Liver (tissue), 9 donors: ENCODE measurements around the gene LLGL1. TPM values are rescaled to one million over a fixed set of nuclear protein-coding genes. Genes with fewer than 3 reads are reported as not detected.

Experiments used
- DNase-seq: peaks from one replicate; pipeline ENCODE4 v3.0.0-alpha.2; 2017; ENCODE audit warnings: low spot score
- H3K27ac ChIP-seq, 2 donors: one replicate each; pipeline ENCODE4 v1.7.0; 2013; ENCODE audit warnings: inconsistent platforms in 2 of 2, low read length in 2 of 2, control low read depth in 1 of 2, low read depth in 1 of 2, mild to moderate bottlenecking in 1 of 2
- H3K27me3 ChIP-seq, 4 donors: one replicate each; pipeline versions ENCODE4 v1.6.1 to v1.7.0; 2013; ENCODE audit warnings: low read length in 3 of 4, inconsistent platforms in 1 of 4, mild to moderate bottlenecking in 1 of 4, moderate library complexity in 1 of 4; ENCODE audit not compliant: control insufficient read depth in 4 of 4, insufficient read depth in 4 of 4
- H3K36me3 ChIP-seq, 4 donors: one replicate each; pipeline versions ENCODE4 v1.6.1 to v1.7.0; 2013; ENCODE audit warnings: low read length in 3 of 4, mild to moderate bottlenecking in 3 of 4, low read depth in 1 of 4, moderate library complexity in 1 of 4; ENCODE audit not compliant: control insufficient read depth in 4 of 4, insufficient read depth in 3 of 4
- H3K4me1 ChIP-seq, 4 donors: one replicate each; pipeline versions ENCODE4 v1.6.1 to v1.7.0; 2013; ENCODE audit warnings: low read length in 3 of 4, mild to moderate bottlenecking in 3 of 4, moderate library complexity in 1 of 4; ENCODE audit not compliant: control insufficient read depth in 4 of 4, insufficient read depth in 4 of 4
- H3K4me3 ChIP-seq, 3 donors: one replicate each; pipeline versions ENCODE4 v1.6.1 to v1.7.0; 2013; ENCODE audit warnings: low read length in 3 of 3, control low read depth in 1 of 3, low read depth in 1 of 3, mild to moderate bottlenecking in 1 of 3
- H3K9ac ChIP-seq, 2 donors: one replicate each; pipeline ENCODE4 v1.7.0; 2013; ENCODE audit warnings: low read length in 2 of 2, mild to moderate bottlenecking in 2 of 2, moderate library complexity in 2 of 2, control low read depth in 1 of 2, low read depth in 1 of 2
- H3K9me3 ChIP-seq, 4 donors: one replicate each; pipeline versions ENCODE4 v1.6.1 to v1.7.0; 2013; ENCODE audit warnings: low read length in 3 of 4; ENCODE audit not compliant: control insufficient read depth in 4 of 4
- ATF3 ChIP-seq: IDR thresholded peaks from 2 replicates; pipeline ENCODE4 v1.6.1; 2016; ENCODE audit warnings: antibody characterized with exemption
- EGR1 ChIP-seq, 2 donors: IDR thresholded peaks; 2 replicates each; pipeline ENCODE4 v1.6.1; 2016 to 2018; ENCODE audit warnings: antibody characterized with exemption in 2 of 2, low read depth in 2 of 2
- FOXA1 ChIP-seq: IDR thresholded peaks from 2 replicates; pipeline ENCODE4 v1.6.1; 2016; ENCODE audit warnings: antibody characterized with exemption
- FOXA2 ChIP-seq: IDR thresholded peaks from 2 replicates; pipeline ENCODE4 v1.6.1; 2016; ENCODE audit warnings: antibody characterized with exemption
- GABPA ChIP-seq, 2 donors: IDR thresholded peaks in 1 of 2; conservative IDR thresholded peaks in 1 of 2; 2 replicates each; pipeline ENCODE4 v1.6.1; 2016; ENCODE audit warnings: antibody characterized with exemption in 2 of 2, mild to moderate bottlenecking in 1 of 2, moderate library complexity in 1 of 2
- HNF4A ChIP-seq, 2 donors: conservative IDR thresholded peaks; 2 replicates each; pipeline ENCODE4 v1.6.1; 2016; ENCODE audit warnings: antibody characterized with exemption in 2 of 2, mild to moderate bottlenecking in 2 of 2
- HNF4G ChIP-seq: IDR thresholded peaks from 2 replicates; pipeline ENCODE4 v1.6.1; 2016; ENCODE audit warnings: antibody characterized with exemption
- JUND ChIP-seq, 2 donors: IDR thresholded peaks; 2 replicates each; pipeline ENCODE4 v1.6.1; 2016; ENCODE audit warnings: antibody characterized with exemption in 2 of 2
- MAX ChIP-seq: IDR thresholded peaks from 2 replicates; pipeline ENCODE4 v1.6.1; 2016; ENCODE audit warnings: antibody characterized with exemption
- NR2F2 ChIP-seq: IDR thresholded peaks from 2 replicates; pipeline ENCODE4 v1.6.1; 2016; ENCODE audit warnings: antibody characterized with exemption
- RAD21 ChIP-seq, 2 donors: IDR thresholded peaks; 2 replicates each; pipeline ENCODE4 v1.6.1; 2016; ENCODE audit warnings: antibody characterized with exemption in 2 of 2, mild to moderate bottlenecking in 2 of 2
- RXRA ChIP-seq, 2 donors: IDR thresholded peaks; 2 replicates each; pipeline ENCODE4 v1.6.1; 2017 to 2018; ENCODE audit warnings: antibody characterized with exemption in 2 of 2, mild to moderate bottlenecking in 1 of 2
- SP1 ChIP-seq: IDR thresholded peaks from 2 replicates; pipeline ENCODE4 v1.6.1; 2018; ENCODE audit warnings: antibody characterized with exemption, mild to moderate bottlenecking
- TAF1 ChIP-seq: conservative IDR thresholded peaks from 2 replicates; pipeline ENCODE4 v1.6.1; 2016; ENCODE audit warnings: antibody characterized with exemption, mild to moderate bottlenecking
- YY1 ChIP-seq: IDR thresholded peaks from 2 replicates; pipeline ENCODE4 v1.6.1; 2016; ENCODE audit warnings: antibody characterized with exemption, mild to moderate bottlenecking
- WGBS: extraction: QIAGEN DNeasy Blood & Tissue Kit; methylation state at CpG from one replicate; pipeline ENCODE4 v1.1.7; 2013; 5-methylcytosine and 5-hydroxymethylcytosine counted together
- polyA plus RNA-seq, 2 donors: library from polyadenylated mRNA; stranded (reverse) in 1 of 2; unstranded in 1 of 2; fragments of 200-250 nt in 1 of 2; fragments of >200 nt in 1 of 2; fragmentation: Nextera tagmentation in 1 of 2; extraction: Ambion mirVana in 1 of 2; gene quantifications; one replicate each; pipeline versions ENCODE4 v1.2.1 to v1.2.3, GENCODE V29; 2013 to 2015
- total RNA-seq, 2 donors: library from RNA; depleted of rRNA; stranded (reverse); fragments of >200 nt; gene quantifications; one replicate each; pipeline ENCODE4 v1.2.3, GENCODE V29; 2014
- TF ChIP-seq, protein P1 (sequence below): IDR thresholded peaks from 2 replicates; pipeline ENCODE4 v1.6.1; 2016; ENCODE audit warnings: antibody characterized with exemption
- TF ChIP-seq, protein P2 (sequence below): IDR thresholded peaks from 2 replicates; pipeline ENCODE4 v1.6.1; 2016; ENCODE audit warnings: antibody characterized with exemption, mild to moderate bottlenecking
- TF ChIP-seq, protein P3 (sequence below): fragments of 150-350 bp; IDR thresholded peaks from 2 replicates; pipeline ENCODE4 v1.5.1; 2017; ENCODE audit warnings: improper control_type of control experiment, low read depth, low read length; ENCODE audit not compliant: missing input control
- donor health status: healthy.
- donor health status: healthy.
- donor health status: healthy.
- donor health status: healthy.
- donor health status: healthy.

Gene LLGL1
- total and polyA plus RNA-seq, 4 donors, result 0.39 to 12.0 (median 2.8) TPM

DNA sequence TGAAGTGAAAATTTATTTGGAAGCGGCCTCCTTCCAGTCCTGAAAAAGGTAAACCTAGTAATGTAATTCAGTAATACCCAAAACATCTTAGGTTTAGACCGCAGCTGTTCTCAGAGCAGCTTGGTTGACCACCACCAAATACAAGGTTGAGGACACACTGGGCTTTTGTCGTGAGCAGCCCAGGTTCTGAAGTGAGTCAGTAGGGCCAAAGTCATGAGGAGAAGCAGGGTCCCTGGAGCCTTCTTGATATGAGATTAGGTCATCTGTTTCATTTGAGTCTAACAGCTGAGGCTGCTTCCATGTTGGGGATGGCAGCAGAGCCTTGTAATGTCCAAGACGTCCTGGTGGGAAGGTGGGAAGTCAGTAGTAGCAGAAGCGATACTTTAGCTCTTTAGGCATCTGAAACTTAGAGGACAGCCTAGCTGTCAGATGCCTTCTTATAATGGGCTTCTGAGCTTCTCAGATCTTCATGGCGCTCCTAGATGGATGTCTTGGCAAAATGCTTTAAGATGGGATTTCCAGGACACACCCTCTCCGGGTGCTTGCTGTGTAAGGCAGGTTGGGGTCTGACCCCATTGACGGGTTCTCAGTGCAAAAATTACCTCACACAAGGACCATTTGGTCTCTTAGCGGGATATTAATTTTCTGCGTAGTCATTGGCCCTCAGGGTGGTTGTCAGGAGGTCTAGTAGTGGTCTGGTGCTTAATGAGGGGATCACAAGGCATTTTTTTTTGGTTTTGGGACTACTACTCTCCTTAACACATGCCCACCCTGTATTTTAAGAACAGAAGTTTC is 39.4 kb upstream of the LLGL1 start:
- Histone ChIP-seq H3K9ac (peak overlapping the region; percentile 39 to 45), H3K9me3 (no peaks in the 10 kb centered on the region), H3K27me3 (no peaks in the 10 kb centered on the region), H3K4me3 (peak overlapping the region; percentile 4 to 91 (median 85)), H3K4me1 (peaks cover 30 to 70% (median 62%) of the 10 kb centered on the region in 4 donors), H3K36me3 (peaks cover 0 to 8% (median 0%) of the 10 kb centered on the region in 4 donors), H3K27ac (peak overlapping the region; percentile 17 to 58)
- TF ChIP-seq HNF4A (conservative IDR thresholded peaks at IDR 0.05) (no peak), MAX (no peak), FOXA2 (no peak), SP1 (no peak), NR2F2 (no peak), TAF1 (no peak), GABPA (IDR thresholded peaks at IDR 0.05 in 1 of 2, conservative IDR thresholded peaks at IDR 0.05 in 1 of 2) (no peak), HNF4G (no peak), JUND (IDR thresholded peaks at IDR 0.05) (no peak), FOXA1 (no peak), RAD21 (IDR thresholded peaks at IDR 0.05) (no peak), YY1 (no peak), EGR1 (IDR thresholded peaks at IDR 0.05; ENCODE audit: low read depth in 2 of 2) (no peak), RXRA (IDR thresholded peaks at IDR 0.05) (no peak), ATF3 (no peak)
- TF ChIP-seq, protein P1, sequence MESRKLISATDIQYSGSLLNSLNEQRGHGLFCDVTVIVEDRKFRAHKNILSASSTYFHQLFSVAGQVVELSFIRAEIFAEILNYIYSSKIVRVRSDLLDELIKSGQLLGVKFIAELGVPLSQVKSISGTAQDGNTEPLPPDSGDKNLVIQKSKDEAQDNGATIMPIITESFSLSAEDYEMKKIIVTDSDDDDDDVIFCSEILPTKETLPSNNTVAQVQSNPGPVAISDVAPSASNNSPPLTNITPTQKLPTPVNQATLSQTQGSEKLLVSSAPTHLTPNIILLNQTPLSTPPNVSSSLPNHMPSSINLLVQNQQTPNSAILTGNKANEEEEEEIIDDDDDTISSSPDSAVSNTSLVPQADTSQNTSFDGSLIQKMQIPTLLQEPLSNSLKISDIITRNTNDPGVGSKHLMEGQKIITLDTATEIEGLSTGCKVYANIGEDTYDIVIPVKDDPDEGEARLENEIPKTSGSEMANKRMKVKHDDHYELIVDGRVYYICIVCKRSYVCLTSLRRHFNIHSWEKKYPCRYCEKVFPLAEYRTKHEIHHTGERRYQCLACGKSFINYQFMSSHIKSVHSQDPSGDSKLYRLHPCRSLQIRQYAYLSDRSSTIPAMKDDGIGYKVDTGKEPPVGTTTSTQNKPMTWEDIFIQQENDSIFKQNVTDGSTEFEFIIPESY, result no peak
- TF ChIP-seq, protein P2, sequence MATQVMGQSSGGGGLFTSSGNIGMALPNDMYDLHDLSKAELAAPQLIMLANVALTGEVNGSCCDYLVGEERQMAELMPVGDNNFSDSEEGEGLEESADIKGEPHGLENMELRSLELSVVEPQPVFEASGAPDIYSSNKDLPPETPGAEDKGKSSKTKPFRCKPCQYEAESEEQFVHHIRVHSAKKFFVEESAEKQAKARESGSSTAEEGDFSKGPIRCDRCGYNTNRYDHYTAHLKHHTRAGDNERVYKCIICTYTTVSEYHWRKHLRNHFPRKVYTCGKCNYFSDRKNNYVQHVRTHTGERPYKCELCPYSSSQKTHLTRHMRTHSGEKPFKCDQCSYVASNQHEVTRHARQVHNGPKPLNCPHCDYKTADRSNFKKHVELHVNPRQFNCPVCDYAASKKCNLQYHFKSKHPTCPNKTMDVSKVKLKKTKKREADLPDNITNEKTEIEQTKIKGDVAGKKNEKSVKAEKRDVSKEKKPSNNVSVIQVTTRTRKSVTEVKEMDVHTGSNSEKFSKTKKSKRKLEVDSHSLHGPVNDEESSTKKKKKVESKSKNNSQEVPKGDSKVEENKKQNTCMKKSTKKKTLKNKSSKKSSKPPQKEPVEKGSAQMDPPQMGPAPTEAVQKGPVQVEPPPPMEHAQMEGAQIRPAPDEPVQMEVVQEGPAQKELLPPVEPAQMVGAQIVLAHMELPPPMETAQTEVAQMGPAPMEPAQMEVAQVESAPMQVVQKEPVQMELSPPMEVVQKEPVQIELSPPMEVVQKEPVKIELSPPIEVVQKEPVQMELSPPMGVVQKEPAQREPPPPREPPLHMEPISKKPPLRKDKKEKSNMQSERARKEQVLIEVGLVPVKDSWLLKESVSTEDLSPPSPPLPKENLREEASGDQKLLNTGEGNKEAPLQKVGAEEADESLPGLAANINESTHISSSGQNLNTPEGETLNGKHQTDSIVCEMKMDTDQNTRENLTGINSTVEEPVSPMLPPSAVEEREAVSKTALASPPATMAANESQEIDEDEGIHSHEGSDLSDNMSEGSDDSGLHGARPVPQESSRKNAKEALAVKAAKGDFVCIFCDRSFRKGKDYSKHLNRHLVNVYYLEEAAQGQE, result no peak
- TF ChIP-seq, protein P3, sequence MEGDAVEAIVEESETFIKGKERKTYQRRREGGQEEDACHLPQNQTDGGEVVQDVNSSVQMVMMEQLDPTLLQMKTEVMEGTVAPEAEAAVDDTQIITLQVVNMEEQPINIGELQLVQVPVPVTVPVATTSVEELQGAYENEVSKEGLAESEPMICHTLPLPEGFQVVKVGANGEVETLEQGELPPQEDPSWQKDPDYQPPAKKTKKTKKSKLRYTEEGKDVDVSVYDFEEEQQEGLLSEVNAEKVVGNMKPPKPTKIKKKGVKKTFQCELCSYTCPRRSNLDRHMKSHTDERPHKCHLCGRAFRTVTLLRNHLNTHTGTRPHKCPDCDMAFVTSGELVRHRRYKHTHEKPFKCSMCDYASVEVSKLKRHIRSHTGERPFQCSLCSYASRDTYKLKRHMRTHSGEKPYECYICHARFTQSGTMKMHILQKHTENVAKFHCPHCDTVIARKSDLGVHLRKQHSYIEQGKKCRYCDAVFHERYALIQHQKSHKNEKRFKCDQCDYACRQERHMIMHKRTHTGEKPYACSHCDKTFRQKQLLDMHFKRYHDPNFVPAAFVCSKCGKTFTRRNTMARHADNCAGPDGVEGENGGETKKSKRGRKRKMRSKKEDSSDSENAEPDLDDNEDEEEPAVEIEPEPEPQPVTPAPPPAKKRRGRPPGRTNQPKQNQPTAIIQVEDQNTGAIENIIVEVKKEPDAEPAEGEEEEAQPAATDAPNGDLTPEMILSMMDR, result no peak
- DNase-seq, result no peak
- 68% methylated on average over 10 of the region's 10 CpGs for WGBS
